NCI-H2171 treated with DMSO at 0.1 percent for 48 hours (cell line): ENCODE results near the gene TEKT4.
"Not testable (repeated sequence)": the region's sequence is repeated elsewhere in the genome, so short reads cannot be mapped to it uniquely, and the experiment has no call there.

Source experiments
- DNase-seq: peaks from one replicate; lab custom pipeline; 2025; lab: John Stamatoyannopoulos, UW

The TEKT4 gene

GRCh38 chr2:94875820-94876522, 4.7 kb downstream of the TEKT4 start:
- no peak for DNase-seq

GRCh38 chr2:94876523-94876863, 5.3 kb downstream of the TEKT4 start:
- no peak for DNase-seq

- no peak for DNase-seq
Observed at GRCh38 chr2:94877129-94877528, 5.9 kb downstream of the TEKT4 start.

- not testable (repeated sequence) for DNase-seq
Observed at GRCh38 chr2:94878575-94878974, 7.3 kb downstream of the TEKT4 start.

GRCh38 chr2:94879314-94879981, 8.2 kb downstream of the TEKT4 start:
- no peak for DNase-seq

GRCh38 chr2:94879982-94880377, 8.8 kb downstream of the TEKT4 start:
- DNase-seq, result no peak

GRCh38 chr2:94880507-94880906, 9.3 kb downstream of the TEKT4 start:
- DNase-seq, result no peak

GRCh38 chr2:94881070-94881469, 9.8 kb downstream of the TEKT4 start:
- DNase-seq, result no peak

GRCh38 chr2:94890234-94890633, 19.0 kb downstream of the TEKT4 start:
- no peak for DNase-seq

- DNase-seq, result not testable (repeated sequence)
Observed at GRCh38 chr2:94895273-94895672, 24.0 kb downstream of the TEKT4 start.

GRCh38 chr2:94906976-94907375, 35.7 kb downstream of the TEKT4 start:
- DNase-seq, result not testable (repeated sequence)

- no peak for DNase-seq
Observed at GRCh38 chr2:94923196-94923595, 52.0 kb downstream of the TEKT4 start.

GRCh38 chr2:94924999-94925398, 53.8 kb downstream of the TEKT4 start:
- not testable (repeated sequence) for DNase-seq
